SK-N-SH (cell line): ENCODE measurements around the gene ADAMTS14.

Source experiments
- EP300 ChIP-seq, 2 experiments: IDR thresholded peaks; 2 replicates each; pipeline versions ENCODE4 v1.4.0 to v1.6.1; 2012; ENCODE audit warnings: borderline replicate concordance in 1 of 2, low read depth in 1 of 2, low read length in 1 of 2
- EZH2phosphoT487 ChIP-seq: fragments of 200-600 bp; sonication (generic); IDR thresholded peaks from 2 replicates; pipeline ENCODE4 v1.6.1; 2017; ENCODE audit warnings: low read depth, mixed run types, mild to moderate bottlenecking, antibody characterized with exemption, moderate library complexity, borderline replicate concordance
- FOXM1 ChIP-seq: IDR thresholded peaks from 2 replicates; pipeline ENCODE4 v1.4.0; 2012; ENCODE audit warnings: low read depth, mild to moderate bottlenecking
- GABPA ChIP-seq: IDR thresholded peaks from 2 replicates; pipeline ENCODE4 v1.4.0; 2012; ENCODE audit warnings: low read depth, mild to moderate bottlenecking
- RAD21 ChIP-seq: IDR thresholded peaks from 2 replicates; pipeline ENCODE4 v1.6.1; 2012; ENCODE audit warnings: mild to moderate bottlenecking, low read length
- TAF1 ChIP-seq: IDR thresholded peaks from 2 replicates; pipeline ENCODE4 v1.6.1; 2012; ENCODE audit warnings: low read depth, mild to moderate bottlenecking, low read length, moderate library complexity, borderline replicate concordance
- TF ChIP-seq, protein P1 (sequence below): fragments of 200-600 bp; sonication (generic); IDR thresholded peaks from 2 replicates; pipeline ENCODE4 v1.6.1; 2017; ENCODE audit warnings: antibody characterized with exemption, mild to moderate bottlenecking, moderate library complexity
- TF ChIP-seq, protein P2 (sequence below): IDR thresholded peaks from 2 replicates; pipeline ENCODE4 v1.6.1; 2012; ENCODE audit warnings: mild to moderate bottlenecking, low read depth, low read length, moderate library complexity
- TF ChIP-seq, protein P3 (sequence below): IDR thresholded peaks from 2 replicates; pipeline ENCODE4 v1.4.0; 2012; ENCODE audit warnings: low read depth
- TF ChIP-seq, protein P4 (sequence below): fragments of 150-350 bp; IDR thresholded peaks from 2 replicates; pipeline ENCODE4 v1.6.1; 2017; ENCODE audit warnings: antibody characterized with exemption, low read length, low read depth, borderline replicate concordance
- TF ChIP-seq, protein P5 (sequence below): IDR thresholded peaks from 2 replicates; pipeline ENCODE4 v1.4.0; 2012; ENCODE audit warnings: low read depth, borderline replicate concordance

DNA sequence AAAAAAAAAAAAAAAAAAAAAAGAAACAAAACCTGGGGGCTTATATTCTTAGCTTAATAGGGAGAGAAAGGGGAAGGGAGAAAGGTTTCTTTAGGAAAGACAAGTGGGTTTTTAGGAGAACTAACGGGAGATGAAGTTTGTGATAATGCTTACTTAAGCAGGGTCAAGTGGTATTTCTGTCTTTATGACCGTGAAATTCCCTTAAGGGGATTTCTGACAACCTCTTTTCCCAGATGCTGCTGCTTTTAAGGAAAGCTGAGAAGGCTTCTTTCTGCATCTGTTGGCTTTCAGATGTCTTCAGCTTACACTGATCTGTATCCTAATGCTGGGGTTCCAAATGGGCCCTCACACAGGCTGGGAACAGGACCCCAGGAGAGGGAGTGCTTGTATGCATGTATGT is 42.6 kb downstream of the ADAMTS14 start:
- TF ChIP-seq, protein P1, sequence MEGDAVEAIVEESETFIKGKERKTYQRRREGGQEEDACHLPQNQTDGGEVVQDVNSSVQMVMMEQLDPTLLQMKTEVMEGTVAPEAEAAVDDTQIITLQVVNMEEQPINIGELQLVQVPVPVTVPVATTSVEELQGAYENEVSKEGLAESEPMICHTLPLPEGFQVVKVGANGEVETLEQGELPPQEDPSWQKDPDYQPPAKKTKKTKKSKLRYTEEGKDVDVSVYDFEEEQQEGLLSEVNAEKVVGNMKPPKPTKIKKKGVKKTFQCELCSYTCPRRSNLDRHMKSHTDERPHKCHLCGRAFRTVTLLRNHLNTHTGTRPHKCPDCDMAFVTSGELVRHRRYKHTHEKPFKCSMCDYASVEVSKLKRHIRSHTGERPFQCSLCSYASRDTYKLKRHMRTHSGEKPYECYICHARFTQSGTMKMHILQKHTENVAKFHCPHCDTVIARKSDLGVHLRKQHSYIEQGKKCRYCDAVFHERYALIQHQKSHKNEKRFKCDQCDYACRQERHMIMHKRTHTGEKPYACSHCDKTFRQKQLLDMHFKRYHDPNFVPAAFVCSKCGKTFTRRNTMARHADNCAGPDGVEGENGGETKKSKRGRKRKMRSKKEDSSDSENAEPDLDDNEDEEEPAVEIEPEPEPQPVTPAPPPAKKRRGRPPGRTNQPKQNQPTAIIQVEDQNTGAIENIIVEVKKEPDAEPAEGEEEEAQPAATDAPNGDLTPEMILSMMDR = no peak
- TF ChIP-seq, protein P2, sequence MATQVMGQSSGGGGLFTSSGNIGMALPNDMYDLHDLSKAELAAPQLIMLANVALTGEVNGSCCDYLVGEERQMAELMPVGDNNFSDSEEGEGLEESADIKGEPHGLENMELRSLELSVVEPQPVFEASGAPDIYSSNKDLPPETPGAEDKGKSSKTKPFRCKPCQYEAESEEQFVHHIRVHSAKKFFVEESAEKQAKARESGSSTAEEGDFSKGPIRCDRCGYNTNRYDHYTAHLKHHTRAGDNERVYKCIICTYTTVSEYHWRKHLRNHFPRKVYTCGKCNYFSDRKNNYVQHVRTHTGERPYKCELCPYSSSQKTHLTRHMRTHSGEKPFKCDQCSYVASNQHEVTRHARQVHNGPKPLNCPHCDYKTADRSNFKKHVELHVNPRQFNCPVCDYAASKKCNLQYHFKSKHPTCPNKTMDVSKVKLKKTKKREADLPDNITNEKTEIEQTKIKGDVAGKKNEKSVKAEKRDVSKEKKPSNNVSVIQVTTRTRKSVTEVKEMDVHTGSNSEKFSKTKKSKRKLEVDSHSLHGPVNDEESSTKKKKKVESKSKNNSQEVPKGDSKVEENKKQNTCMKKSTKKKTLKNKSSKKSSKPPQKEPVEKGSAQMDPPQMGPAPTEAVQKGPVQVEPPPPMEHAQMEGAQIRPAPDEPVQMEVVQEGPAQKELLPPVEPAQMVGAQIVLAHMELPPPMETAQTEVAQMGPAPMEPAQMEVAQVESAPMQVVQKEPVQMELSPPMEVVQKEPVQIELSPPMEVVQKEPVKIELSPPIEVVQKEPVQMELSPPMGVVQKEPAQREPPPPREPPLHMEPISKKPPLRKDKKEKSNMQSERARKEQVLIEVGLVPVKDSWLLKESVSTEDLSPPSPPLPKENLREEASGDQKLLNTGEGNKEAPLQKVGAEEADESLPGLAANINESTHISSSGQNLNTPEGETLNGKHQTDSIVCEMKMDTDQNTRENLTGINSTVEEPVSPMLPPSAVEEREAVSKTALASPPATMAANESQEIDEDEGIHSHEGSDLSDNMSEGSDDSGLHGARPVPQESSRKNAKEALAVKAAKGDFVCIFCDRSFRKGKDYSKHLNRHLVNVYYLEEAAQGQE = no peak
- TF ChIP-seq, protein P3, sequence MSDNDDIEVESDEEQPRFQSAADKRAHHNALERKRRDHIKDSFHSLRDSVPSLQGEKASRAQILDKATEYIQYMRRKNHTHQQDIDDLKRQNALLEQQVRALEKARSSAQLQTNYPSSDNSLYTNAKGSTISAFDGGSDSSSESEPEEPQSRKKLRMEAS = no peak
- TF ChIP-seq GABPA = no peak
- no peak for TF ChIP-seq FOXM1
- TF ChIP-seq EZH2phosphoT487 = no peak
- TF ChIP-seq RAD21 = no peak
- TF ChIP-seq, protein P4, sequence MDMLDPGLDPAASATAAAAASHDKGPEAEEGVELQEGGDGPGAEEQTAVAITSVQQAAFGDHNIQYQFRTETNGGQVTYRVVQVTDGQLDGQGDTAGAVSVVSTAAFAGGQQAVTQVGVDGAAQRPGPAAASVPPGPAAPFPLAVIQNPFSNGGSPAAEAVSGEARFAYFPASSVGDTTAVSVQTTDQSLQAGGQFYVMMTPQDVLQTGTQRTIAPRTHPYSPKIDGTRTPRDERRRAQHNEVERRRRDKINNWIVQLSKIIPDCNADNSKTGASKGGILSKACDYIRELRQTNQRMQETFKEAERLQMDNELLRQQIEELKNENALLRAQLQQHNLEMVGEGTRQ = no peak
- TF ChIP-seq EP300 (IDR thresholded peaks at IDR 0.05; ENCODE audit: borderline replicate concordance in 1 of 2, low read depth in 1 of 2, low read length in 1 of 2) = no peak
- TF ChIP-seq, protein P5, sequence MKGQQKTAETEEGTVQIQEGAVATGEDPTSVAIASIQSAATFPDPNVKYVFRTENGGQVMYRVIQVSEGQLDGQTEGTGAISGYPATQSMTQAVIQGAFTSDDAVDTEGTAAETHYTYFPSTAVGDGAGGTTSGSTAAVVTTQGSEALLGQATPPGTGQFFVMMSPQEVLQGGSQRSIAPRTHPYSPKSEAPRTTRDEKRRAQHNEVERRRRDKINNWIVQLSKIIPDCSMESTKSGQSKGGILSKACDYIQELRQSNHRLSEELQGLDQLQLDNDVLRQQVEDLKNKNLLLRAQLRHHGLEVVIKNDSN = no peak
- TF ChIP-seq TAF1 = no peak
